Activated T-helper 2 cell treated with anti-CD3 and anti-CD28 coated beads, Interferon-gamma antibody, Interleukin-2, Interleukin-4, amounts not matched to agents 10 μg/mL and 5 μg/mL and 100 μg/mL, durations not matched to agents 14 hours and 24 hours and 36 hours (primary cell): ENCODE data around the gene CYBC1. TPM values are rescaled to one million over a fixed set of nuclear protein-coding genes. Genes with fewer than 3 reads are reported as not detected.

ENCODE experiments used
- DNase-seq: peaks from one replicate; pipeline ENCODE4 v3.0.0; 2021; ENCODE audit warnings: low spot score
- H3K27ac Mint-ChIP-seq: one replicate; pipeline ENCODE4 v1.8.0; 2021; ENCODE audit warnings: mixed read lengths
- H3K27me3 Mint-ChIP-seq: one replicate; pipeline ENCODE4 v1.8.0; 2021; ENCODE audit warnings: low read depth, mixed read lengths
- H3K36me3 Mint-ChIP-seq: one replicate; pipeline ENCODE4 v1.8.0; 2021; ENCODE audit warnings: low read depth, mixed read lengths
- H3K4me1 Mint-ChIP-seq: one replicate; pipeline ENCODE4 v1.8.0; 2021; ENCODE audit warnings: low read depth, mixed read lengths
- H3K4me3 Mint-ChIP-seq: one replicate; pipeline ENCODE4 v1.8.0; 2021; ENCODE audit warnings: low read depth, mild to moderate bottlenecking, moderate library complexity, mixed read lengths
- H3K9me3 Mint-ChIP-seq: one replicate; pipeline ENCODE4 v1.8.0; 2021; ENCODE audit warnings: mixed read lengths
- intact Hi-C: fragments of 100-400 bp; cut with micrococcal nuclease; formaldehyde crosslinking; loops from one replicate; pipeline ENCODE4 v1.15.1; 2023
- total RNA-seq: library from RNA; stranded (reverse); gene quantifications from 2 replicates; pipeline ENCODE4 v1.2.3, GENCODE V29; 2022

Gene CYBC1
- total RNA-seq, 1 donor from 2014 or later: 265 TPM

- Mint-ChIP-seq H3K4me1 (peaks cover 21% of the 10 kb centered on the region), H3K9me3 (no peaks in the 10 kb centered on the region), H3K36me3 (peaks cover 32% of the 10 kb centered on the region), H3K27me3 (no peaks in the 10 kb centered on the region), H3K27ac (no peak overlapping the region), H3K4me3 (no peak overlapping the region)
- intact Hi-C loops: no loop called here
- DNase-seq: no peak
Measured at GRCh38 chr17:82403662-82404660, 46.6 kb downstream of the CYBC1 start.

- DNase-seq: no peak
- Mint-ChIP-seq H3K27me3 (no peaks in the 10 kb centered on the region), H3K9me3 (no peaks in the 10 kb centered on the region), H3K4me1 (peaks cover 19% of the 10 kb centered on the region), H3K36me3 (peaks cover 32% of the 10 kb centered on the region), H3K27ac (no peak overlapping the region), H3K4me3 (no peak overlapping the region)
- intact Hi-C loops: no loop called here
Measured at GRCh38 chr17:82402865-82403264, 47.7 kb downstream of the CYBC1 start.

GRCh38 chr17:82400830-82401229 lies 49.7 kb downstream of the CYBC1 start:
- intact Hi-C loops: no loop called here
- peak overlapping the region; percentile 9 for H3K27ac Mint-ChIP-seq
- H3K9me3 Mint-ChIP-seq: no peaks in the 10 kb centered on the region
- DNase-seq: peak; percentile 49
- H3K27me3 Mint-ChIP-seq: no peaks in the 10 kb centered on the region
- peak overlapping the region; percentile 63 for H3K4me3 Mint-ChIP-seq
- peaks cover 23% of the 10 kb centered on the region for H3K36me3 Mint-ChIP-seq
- peaks cover 12% of the 10 kb centered on the region for H3K4me1 Mint-ChIP-seq

GRCh38 chr17:82400206-82400605 lies 50.3 kb downstream of the CYBC1 start:
- peaks cover 12% of the 10 kb centered on the region for H3K4me1 Mint-ChIP-seq
- no peaks in the 10 kb centered on the region for H3K9me3 Mint-ChIP-seq
- no peak for DNase-seq
- intact Hi-C loops: no loop called here
- peaks cover 21% of the 10 kb centered on the region for H3K36me3 Mint-ChIP-seq
- no peak overlapping the region for H3K4me3 Mint-ChIP-seq
- no peaks in the 10 kb centered on the region for H3K27me3 Mint-ChIP-seq
- no peak overlapping the region for H3K27ac Mint-ChIP-seq

GRCh38 chr17:82399601-82400101 lies 50.9 kb downstream of the CYBC1 start:
- Mint-ChIP-seq H3K27me3 (no peaks in the 10 kb centered on the region), H3K27ac (no peak overlapping the region), H3K36me3 (peaks cover 20% of the 10 kb centered on the region), H3K4me1 (peaks cover 12% of the 10 kb centered on the region), H3K9me3 (no peaks in the 10 kb centered on the region), H3K4me3 (no peak overlapping the region)
- no peak for DNase-seq
- intact Hi-C loops: no loop called here

GRCh38 chr17:82399041-82399441 lies 51.5 kb downstream of the CYBC1 start:
- H3K36me3 Mint-ChIP-seq: peaks cover 20% of the 10 kb centered on the region
- no peaks in the 10 kb centered on the region for H3K27me3 Mint-ChIP-seq
- intact Hi-C loops: no loop called here
- H3K4me3 Mint-ChIP-seq: no peak overlapping the region
- H3K4me1 Mint-ChIP-seq: peaks cover 12% of the 10 kb centered on the region
- no peak overlapping the region for H3K27ac Mint-ChIP-seq
- no peak for DNase-seq
- no peaks in the 10 kb centered on the region for H3K9me3 Mint-ChIP-seq

- no peaks in the 10 kb centered on the region for H3K9me3 Mint-ChIP-seq
- intact Hi-C loops: no loop called here
- H3K4me1 Mint-ChIP-seq: peaks cover 10% of the 10 kb centered on the region
- no peaks in the 10 kb centered on the region for H3K27me3 Mint-ChIP-seq
- no peak for DNase-seq
- H3K36me3 Mint-ChIP-seq: peaks cover 10% of the 10 kb centered on the region
- H3K4me3 Mint-ChIP-seq: no peak overlapping the region
- no peak overlapping the region for H3K27ac Mint-ChIP-seq
Measured at GRCh38 chr17:82397449-82398335, 52.9 kb downstream of the CYBC1 start.

- Mint-ChIP-seq H3K4me1 (peaks cover 9% of the 10 kb centered on the region), H3K4me3 (no peak overlapping the region), H3K9me3 (no peaks in the 10 kb centered on the region), H3K27me3 (no peaks in the 10 kb centered on the region), H3K36me3 (peaks cover 6% of the 10 kb centered on the region), H3K27ac (no peak overlapping the region)
- intact Hi-C loops: no loop called here
- DNase-seq: no peak
Measured at GRCh38 chr17:82396601-82397435, 53.7 kb downstream of the CYBC1 start.

GRCh38 chr17:82394278-82394677 lies 56.3 kb downstream of the CYBC1 start:
- Mint-ChIP-seq H3K9me3 (no peaks in the 10 kb centered on the region), H3K27me3 (no peaks in the 10 kb centered on the region), H3K4me1 (no peaks in the 10 kb centered on the region), H3K27ac (no peak overlapping the region), H3K4me3 (no peak overlapping the region), H3K36me3 (no peaks in the 10 kb centered on the region)
- DNase-seq: no peak
- intact Hi-C loops: no loop called here

GRCh38 chr17:82392941-82393340 lies 57.6 kb downstream of the CYBC1 start:
- no peaks in the 10 kb centered on the region for H3K36me3 Mint-ChIP-seq
- no peak overlapping the region for H3K27ac Mint-ChIP-seq
- no peak overlapping the region for H3K4me3 Mint-ChIP-seq
- no peak for DNase-seq
- H3K27me3 Mint-ChIP-seq: no peaks in the 10 kb centered on the region
- intact Hi-C loops: no loop called here
- H3K9me3 Mint-ChIP-seq: no peaks in the 10 kb centered on the region
- H3K4me1 Mint-ChIP-seq: no peaks in the 10 kb centered on the region
